IMR-90 (cell line): ENCODE results near the gene STOX2. TPM values are rescaled to one million over a fixed set of nuclear protein-coding genes. Genes with fewer than 3 reads are reported as not detected.
A peak's percentile ranks its signal among the peaks of the same experiment; 100 is the strongest.

Source experiments
- ATAC-seq: fragments of 200-7000 bp; cut with Tn5 transposase; 2 replicates; pipeline ENCODE4 v1.9.1; 2020; ENCODE audit warnings: low read depth, mild to moderate bottlenecking, moderate library complexity
- BruUV-seq: library from RNA; stranded (reverse); fragments of 400-500 nt; replicated peaks from 2 replicates; lab custom pipeline; 2021; lab: Mats Ljungman, UMichigan
- CTCF ChIA-PET: fragments of 300-600 bp; formaldehyde crosslinking; extraction: SDS; loops from one replicate; lab custom pipeline; 2021; ENCODE audit warnings: antibody characterized with exemption; lab: Yijun Ruan, JAX
- POLR2A ChIA-PET: fragments of 300-600 bp; sonication (Branson Sonifier 250); formaldehyde crosslinking; loops from one replicate; lab custom pipeline; 2022; ENCODE audit warnings: antibody characterized with exemption; ENCODE audit not compliant: unreplicated experiment; lab: Charles Lee
- DNase-seq: peaks from one replicate; pipeline ENCODE4 v3.0.0; 2013
- H2AFZ ChIP-seq: replicated peaks from 2 replicates; pipeline ENCODE3; 2013; ENCODE audit warnings: low read length, mild to moderate bottlenecking; ENCODE audit not compliant: poor library complexity
- H2AK5ac ChIP-seq: 2 replicates; pipeline ENCODE4 v1.6.1; 2013; ENCODE audit warnings: low read depth, low read length, inconsistent platforms
- H2AK9ac ChIP-seq: replicated peaks from 2 replicates; pipeline ENCODE3; 2013; ENCODE audit warnings: mild to moderate bottlenecking, low read depth, low read length, moderate library complexity; ENCODE audit not compliant: poor library complexity
- H2BK120ac ChIP-seq: 2 replicates; pipeline ENCODE4 v1.6.1; 2013; ENCODE audit warnings: low read depth, low read length, inconsistent platforms
- H2BK15ac ChIP-seq: 3 replicates; pipeline ENCODE4 v1.6.1; 2013; ENCODE audit warnings: low read depth, low read length, inconsistent platforms
- H2BK20ac ChIP-seq: 2 replicates; pipeline ENCODE4 v1.6.1; 2013; ENCODE audit warnings: low read depth, mild to moderate bottlenecking, inconsistent platforms, low read length, moderate library complexity
- H2BK5ac ChIP-seq: 2 replicates; pipeline ENCODE4 v1.6.1; 2013; ENCODE audit warnings: mild to moderate bottlenecking, low read depth, low read length, inconsistent platforms; ENCODE audit not compliant: poor library complexity, severe bottlenecking
- H3K14ac ChIP-seq: replicated peaks from 2 replicates; pipeline ENCODE4 v1.6.1; 2013; ENCODE audit warnings: low read depth, low read length, inconsistent platforms
- H3K18ac ChIP-seq: 2 replicates; pipeline ENCODE4 v1.6.1; 2013; ENCODE audit warnings: low read depth, low read length, control low read depth
- H3K23ac ChIP-seq: 2 replicates; pipeline ENCODE4 v1.6.1; 2013; ENCODE audit warnings: low read depth, low read length, inconsistent platforms
- H3K27ac ChIP-seq: 2 replicates; pipeline ENCODE4 v1.5.1; 2013; ENCODE audit warnings: mild to moderate bottlenecking, control low read depth, low read length; ENCODE audit not compliant: insufficient read depth
- H3K27me3 ChIP-seq: 2 replicates; pipeline ENCODE4 v1.6.1; 2013; ENCODE audit warnings: low read length; ENCODE audit not compliant: control insufficient read depth, insufficient read depth
- H3K36me3 ChIP-seq: 2 replicates; pipeline ENCODE4 v1.6.1; 2013; ENCODE audit warnings: low read length, mixed read lengths; ENCODE audit not compliant: control insufficient read depth, insufficient read depth
- H3K4ac ChIP-seq: 2 replicates; pipeline ENCODE4 v1.6.1; 2013; ENCODE audit warnings: low read depth, low read length, inconsistent platforms
- H3K4me1 ChIP-seq: 2 replicates; pipeline ENCODE4 v1.6.1; 2013; ENCODE audit warnings: low read length, mixed read lengths; ENCODE audit not compliant: control insufficient read depth, insufficient read depth
- H3K4me2 ChIP-seq: 2 replicates; pipeline ENCODE4 v1.6.1; 2013; ENCODE audit warnings: low read depth, mild to moderate bottlenecking, control low read depth, low read length, moderate library complexity
- H3K4me3 ChIP-seq: 2 replicates; pipeline ENCODE4 v1.5.1; 2013; ENCODE audit warnings: low read depth, mild to moderate bottlenecking, control low read depth, low read length, moderate library complexity; ENCODE audit not compliant: insufficient read depth
- H3K56ac ChIP-seq: 2 replicates; pipeline ENCODE4 v1.6.1; 2013; ENCODE audit warnings: low read length, inconsistent platforms; ENCODE audit not compliant: insufficient read depth; ENCODE audit errors: extremely low read depth
- H3K79me1 ChIP-seq, 2 experiments: 2 replicates each; pipeline ENCODE4 v1.6.1; 2013; ENCODE audit warnings: low read length in 2 of 2, inconsistent platforms in 1 of 2, low read depth in 1 of 2
- H3K9ac ChIP-seq: 2 replicates; pipeline ENCODE4 v1.6.1; 2013; ENCODE audit warnings: low read depth, low read length, control low read depth
- H3K9me1 ChIP-seq: 2 replicates; pipeline ENCODE4 v1.6.1; 2013; ENCODE audit warnings: low read length, inconsistent platforms; ENCODE audit not compliant: insufficient read depth
- H3K9me3 ChIP-seq: 2 replicates; pipeline ENCODE4 v1.6.1; 2013; ENCODE audit warnings: low read length; ENCODE audit not compliant: control insufficient read depth, insufficient read depth
- H4K20me1 ChIP-seq: 2 replicates; pipeline ENCODE4 v1.6.1; 2013; ENCODE audit warnings: low read length, inconsistent platforms; ENCODE audit not compliant: insufficient read depth
- H4K5ac ChIP-seq: 2 replicates; pipeline ENCODE4 v1.6.1; 2013; ENCODE audit warnings: mild to moderate bottlenecking, low read depth, low read length, control low read depth
- H4K8ac ChIP-seq, 2 experiments: 2 replicates each; pipeline ENCODE4 v1.6.1; 2013; ENCODE audit warnings: low read depth in 2 of 2, low read length in 2 of 2, control low read depth in 1 of 2, inconsistent platforms in 1 of 2
- H4K91ac ChIP-seq: 2 replicates; pipeline ENCODE4 v1.6.1; 2013; ENCODE audit warnings: low read depth, low read length, inconsistent platforms; ENCODE audit not compliant: insufficient read depth
- BHLHE40 ChIP-seq: fragments of 150-350 bp; IDR thresholded peaks from 2 replicates; pipeline ENCODE4 v1.6.1; 2016; ENCODE audit warnings: mild to moderate bottlenecking, low read depth, low read length
- CHD1 ChIP-seq: IDR thresholded peaks from 2 replicates; pipeline ENCODE4 v1.6.1; 2012; ENCODE audit warnings: low read depth, low read length, improper control_type of control experiment
- ELK1 ChIP-seq: fragments of 150-350 bp; IDR thresholded peaks from 2 replicates; pipeline ENCODE4 v1.6.1; 2016; ENCODE audit warnings: low read depth, mild to moderate bottlenecking, low read length, moderate library complexity, borderline replicate concordance
- FOS ChIP-seq: fragments of 150-350 bp; IDR thresholded peaks from 2 replicates; pipeline ENCODE4 v1.6.1; 2016; ENCODE audit warnings: low read depth, low read length
- MAZ ChIP-seq: IDR thresholded peaks from 2 replicates; pipeline ENCODE4 v1.6.1; 2012; ENCODE audit warnings: low read depth, mild to moderate bottlenecking, low read length, improper control_type of control experiment, moderate library complexity, borderline replicate concordance
- MXI1 ChIP-seq: IDR thresholded peaks from 2 replicates; pipeline ENCODE4 v1.6.1; 2012; ENCODE audit warnings: low read depth, mild to moderate bottlenecking, low read length, moderate library complexity, borderline replicate concordance
- POLR2A ChIP-seq: IDR thresholded peaks from 2 replicates; pipeline ENCODE4 v1.6.1; 2012; ENCODE audit warnings: mild to moderate bottlenecking, low read depth, low read length
- RAD21 ChIP-seq: IDR thresholded peaks from 2 replicates; pipeline ENCODE4 v1.6.1; 2012; ENCODE audit warnings: low read length, improper control_type of control experiment
- RFX5 ChIP-seq: IDR thresholded peaks from 2 replicates; pipeline ENCODE4 v1.8.0; 2012; ENCODE audit warnings: low read depth, mild to moderate bottlenecking, low read length, moderate library complexity
- WGBS, 2 experiments: methylation state at CpG; one replicate each; pipeline versions ENCODE4 v1.1.5 to v1.1.7; 2013; ENCODE audit warnings: missing lambda C conversion rate in 2 of 2; ENCODE audit not compliant: insufficient read length in 1 of 2; ENCODE audit errors: extremely low coverage in 2 of 2; 5-methylcytosine and 5-hydroxymethylcytosine counted together
- dilution Hi-C: fragments of 300-500 bp; cut with HindIII; formaldehyde crosslinking; loops from one replicate; pipeline ENCODE4 v1.14.3; 2018; ENCODE audit warnings: low sequenced_read_pairs; ENCODE audit not compliant: unreplicated experiment
- in situ Hi-C: fragments of 300-500 bp; cut with MboI; formaldehyde crosslinking; loops from 3 replicates; pipeline ENCODE4 v1.14.3; 2019; ENCODE audit warnings: low sequenced_read_pairs, inconsistent platforms, mixed read lengths
- intact Hi-C: fragments of 100-400 bp; cut with micrococcal nuclease; formaldehyde crosslinking; loops from 2 replicates; pipeline ENCODE4 v1.10.0; 2022
- polyA plus RNA-seq, 3 experiments: library from polyadenylated mRNA; depleted of rRNA; stranded (reverse); fragments of >200 nt; gene quantifications; 2 replicates each; pipeline ENCODE4 v1.2.3, GENCODE V29; 2012; ENCODE audit warnings: low replicate concordance in 1 of 3
- total RNA-seq: library from RNA; depleted of rRNA; stranded (reverse); fragments of >200 nt; gene quantifications from 2 replicates; pipeline ENCODE4 v1.2.3, GENCODE V29; 2012

Gene STOX2
- total and polyA plus RNA-seq, 2 of the 4 experiments (the other 2 are of a cell fraction), result 1.1 to 5.4 TPM

GRCh38 chr4:183907871-183908683 is 3.0 kb downstream of the STOX2 start:
- Histone ChIP-seq H3K79me1 (no peaks in the 10 kb centered on the region), H2BK20ac (no peak overlapping the region), H2AK5ac (no peak overlapping the region), H4K8ac (no peak overlapping the region), H4K91ac (no peak overlapping the region), H3K14ac (no peak overlapping the region), H3K9me1 (no peaks in the 10 kb centered on the region), H4K20me1 (no peaks in the 10 kb centered on the region), H3K4me2 (peak overlapping the region; percentile 67; the same call in 1 of the 2 replicates), H2BK15ac (no peak overlapping the region), H2BK5ac (no peak overlapping the region), H2AK9ac (no peak overlapping the region), H3K23ac (peak overlapping the region; percentile 16; the same call in 1 of the 2 replicates), H3K36me3 (peaks cover 2% of the 10 kb centered on the region; the same call in 1 of the 2 replicates), H3K9me3 (no peaks in the 10 kb centered on the region), H3K27ac (no peak overlapping the region), H3K9ac (no peak overlapping the region), H3K4me3 (peak overlapping the region; percentile 60; the same call in 1 of the 2 replicates), H2AFZ (no peak overlapping the region), H2BK120ac (no peak overlapping the region), H3K18ac (no peak overlapping the region), H3K4ac (no peak overlapping the region), H4K5ac (no peak overlapping the region), H3K27me3 (peaks cover 16% of the 10 kb centered on the region), H3K4me1 (peaks cover 3% of the 10 kb centered on the region; the same call in 1 of the 2 replicates), H3K56ac (no peak overlapping the region)
- ChIA-PET CTCF (interaction anchor here (2.4 kb wide), 1 partner anchor 192 kb away, joined by 7 read pairs; no protein-coding TSS in a partner anchor), POLR2A (no interaction called here)
- dilution Hi-C loops, result no loop called here
- no TSS peak for BruUV-seq
- intact Hi-C loops, result loop anchor here (5.0 kb wide), 3 partner anchors 79 to 259 kb away; no protein-coding TSS in a partner anchor
- TF ChIP-seq FOS (no peak), MAZ (no peak), CHD1 (no peak), MXI1 (no peak), RFX5 (no peak), RAD21 (no peak), POLR2A (no peak), BHLHE40 (no peak), ELK1 (no peak)
- 73% methylated on average over 4 of the region's 10 CpGs; no CpG with 5 or more reads in 1 of the 2 experiments for WGBS, 2 experiments
- DNase-seq (no peak), ATAC-seq (no peak)
- in situ Hi-C loops, result no loop called here
